Activated CD8-positive, alpha-beta memory T cell treated with anti-CD3 and anti-CD28 coated beads for 4 hours (primary cell): ENCODE data around the gene PSMA3.

ENCODE experiments used
- DNase-seq, 2 donors: peaks; one replicate each; pipeline ENCODE4 v3.0.0-alpha.2; 2020; ENCODE audit warnings: low read depth in 2 of 2

The PSMA3 gene

DNA sequence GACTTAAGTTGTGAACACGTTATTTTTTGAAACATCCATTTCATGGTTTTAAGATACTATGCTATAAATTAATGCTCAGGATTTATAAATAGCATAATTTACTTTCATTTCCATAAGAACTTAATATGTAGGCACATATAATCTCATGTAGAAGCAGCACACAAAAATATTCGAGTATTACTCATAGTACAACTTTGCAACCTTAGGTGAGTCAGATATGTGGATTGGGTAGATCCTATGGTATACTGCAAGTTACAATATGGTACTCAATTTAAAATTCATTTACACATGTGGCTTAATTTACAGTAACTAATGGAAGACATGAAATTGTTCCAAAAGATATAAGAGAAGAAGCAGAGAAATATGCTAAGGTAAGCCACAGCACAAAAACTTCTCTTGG, 26.0 kb downstream of the PSMA3 start:
- no peak for DNase-seq

- no peak for DNase-seq
These were observed 28.1 kb downstream of the PSMA3 start for GRCh38 chr14:58272588-58273372.

GRCh38 chr14:58274881-58275280, 30.2 kb downstream of the PSMA3 start:
- no peak for DNase-seq

DNA sequence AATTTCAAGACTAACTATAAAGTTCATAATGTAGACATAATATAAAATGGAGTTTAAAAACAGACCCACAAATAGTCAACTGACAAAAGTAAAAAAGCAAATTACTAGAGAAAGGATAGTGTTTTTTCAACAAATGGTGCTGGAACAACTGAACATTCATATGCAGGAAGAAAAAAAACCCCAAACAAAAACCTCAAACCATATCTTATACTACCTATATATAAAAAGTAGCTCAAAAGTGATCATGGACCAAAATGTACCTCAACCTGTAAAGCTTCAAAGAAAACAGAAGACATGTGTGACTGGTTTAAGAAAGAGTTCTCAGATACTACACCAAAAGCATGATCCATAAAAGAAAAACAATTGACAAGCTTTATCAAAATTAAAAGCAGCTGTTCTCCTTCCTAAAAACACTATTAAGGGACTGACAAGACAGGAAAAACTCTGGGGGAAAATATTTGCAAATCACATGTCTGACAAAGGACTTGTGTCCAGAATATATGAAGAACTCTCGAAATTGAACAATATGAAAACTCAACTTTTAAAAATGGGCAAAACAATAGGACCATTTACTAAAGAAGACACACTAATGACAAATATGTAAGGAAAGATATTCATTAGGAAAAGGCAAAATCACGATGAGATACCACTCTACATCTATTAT, 31.0 kb downstream of the PSMA3 start:
- no peak for DNase-seq

DNA sequence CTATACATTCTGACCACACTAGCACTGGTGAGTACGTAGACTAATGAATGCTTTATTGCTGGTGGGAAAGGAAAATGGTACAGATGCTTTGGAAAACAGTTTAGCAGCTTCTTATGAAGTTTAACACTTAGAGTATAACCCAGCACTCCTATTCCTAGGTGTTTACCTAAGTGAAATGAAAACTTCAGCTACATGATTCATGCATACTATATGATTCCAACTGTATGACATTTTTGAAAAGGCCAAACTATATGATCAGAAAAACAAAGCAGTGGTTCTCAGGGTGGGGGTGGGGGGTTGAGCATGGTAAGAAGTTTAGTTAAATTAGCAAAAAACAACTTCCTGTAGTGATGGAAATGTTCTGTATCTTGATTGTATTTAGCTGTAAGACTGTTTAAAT, 31.6 kb downstream of the PSMA3 start:
- DNase-seq = no peak

- DNase-seq = no peak
These were observed 33.5 kb downstream of the PSMA3 start for GRCh38 chr14:58278177-58278576.

DNA sequence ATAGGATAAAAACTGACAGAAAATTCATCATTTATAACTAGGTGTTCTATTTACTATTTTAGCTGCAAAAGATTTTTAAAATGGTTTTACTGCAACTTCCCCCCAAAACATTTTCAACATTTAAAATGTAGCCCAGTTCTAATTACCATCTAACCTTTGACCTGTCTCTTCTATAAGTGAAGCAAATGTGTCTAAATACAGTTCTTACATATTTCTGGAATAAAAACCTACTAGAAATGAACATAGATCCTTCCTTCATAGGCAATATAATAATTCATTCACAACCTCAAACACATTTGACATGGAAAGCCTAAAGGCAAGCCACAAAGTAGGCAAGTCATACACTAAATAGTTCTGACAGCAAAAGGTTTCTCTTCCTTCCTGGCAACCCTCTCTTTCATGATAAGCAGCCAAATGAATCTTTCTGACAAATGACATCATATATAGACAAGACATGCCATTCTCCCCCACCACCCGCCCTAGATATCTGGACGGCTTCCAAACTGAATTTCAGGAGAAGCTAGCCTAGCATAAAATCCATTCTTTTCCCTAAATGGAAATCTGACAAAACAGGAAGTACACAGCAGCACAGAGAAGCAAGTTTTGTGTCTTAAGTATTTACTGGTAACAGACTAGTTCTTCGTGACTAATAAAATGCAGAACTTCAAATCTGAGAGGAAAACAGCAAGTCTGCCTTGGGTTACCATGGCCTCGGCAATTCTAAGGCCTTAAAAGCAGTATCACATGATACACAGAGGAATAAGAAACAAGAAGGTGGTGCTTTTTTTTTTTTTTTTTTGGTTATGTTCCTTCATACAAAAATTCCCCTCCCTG, 36.5 kb downstream of the PSMA3 start:
- DNase-seq = no peak

GRCh38 chr14:58281969-58282368, 37.3 kb downstream of the PSMA3 start:
- no peak for DNase-seq

- no peak for DNase-seq
These were observed 38.4 kb downstream of the PSMA3 start for GRCh38 chr14:58282925-58283593.

GRCh38 chr14:58283730-58284129, 39.1 kb downstream of the PSMA3 start:
- no peak for DNase-seq

GRCh38 chr14:58285132-58285531, 40.5 kb downstream of the PSMA3 start:
- no peak for DNase-seq

- no peak for DNase-seq
These were observed 43.0 kb downstream of the PSMA3 start for GRCh38 chr14:58287607-58288042.

DNA sequence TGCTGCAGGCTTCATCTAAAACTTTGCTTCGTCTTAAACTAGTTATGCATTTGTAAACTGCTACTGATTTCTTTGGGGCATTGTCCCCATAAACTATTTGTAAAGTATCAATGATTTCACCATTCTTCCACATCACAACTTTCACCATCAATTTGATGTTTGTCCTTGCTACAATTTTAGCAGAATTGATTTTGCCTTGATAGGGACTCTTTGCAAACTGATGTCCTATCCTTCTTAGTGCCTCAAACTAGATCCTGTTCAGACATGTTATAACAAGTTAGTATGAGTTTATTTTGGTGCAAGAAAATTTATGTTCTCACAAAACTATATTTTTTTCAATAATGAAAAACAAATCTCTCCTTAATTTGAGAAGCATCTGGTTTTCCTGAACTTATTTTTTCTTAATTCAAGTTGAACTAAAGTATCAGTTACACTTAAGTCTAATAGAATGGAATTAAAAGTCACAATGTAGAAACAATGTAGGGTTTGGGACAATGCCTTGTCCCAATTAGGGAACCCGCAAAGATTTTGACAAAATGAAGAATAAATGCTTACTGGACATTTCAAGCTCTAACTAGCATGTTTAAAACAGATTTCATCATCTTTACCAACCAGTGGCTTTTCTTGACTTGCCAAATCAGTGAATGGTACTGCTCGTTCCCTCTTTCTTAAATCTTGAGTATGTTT, 43.6 kb downstream of the PSMA3 start:
- no peak for DNase-seq

DNA sequence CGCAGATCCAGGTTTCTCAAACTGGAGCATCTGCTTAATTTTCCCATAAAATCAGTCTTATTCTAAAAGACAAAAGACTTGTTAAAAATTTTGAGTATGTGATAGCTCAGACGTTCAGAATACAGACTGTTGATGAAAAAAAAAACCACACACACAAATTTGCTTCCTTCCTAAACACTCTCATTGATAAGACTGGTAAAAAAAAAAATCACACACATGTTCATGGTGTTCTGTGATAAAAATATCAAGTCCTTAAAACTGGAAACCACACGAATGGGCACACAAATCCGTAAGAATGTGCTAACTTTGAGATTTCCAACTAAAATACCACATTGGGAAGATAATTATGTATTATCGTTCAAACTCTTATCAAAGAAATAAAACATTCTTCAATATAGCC, 47.0 kb downstream of the PSMA3 start:
- DNase-seq = no peak

DNA sequence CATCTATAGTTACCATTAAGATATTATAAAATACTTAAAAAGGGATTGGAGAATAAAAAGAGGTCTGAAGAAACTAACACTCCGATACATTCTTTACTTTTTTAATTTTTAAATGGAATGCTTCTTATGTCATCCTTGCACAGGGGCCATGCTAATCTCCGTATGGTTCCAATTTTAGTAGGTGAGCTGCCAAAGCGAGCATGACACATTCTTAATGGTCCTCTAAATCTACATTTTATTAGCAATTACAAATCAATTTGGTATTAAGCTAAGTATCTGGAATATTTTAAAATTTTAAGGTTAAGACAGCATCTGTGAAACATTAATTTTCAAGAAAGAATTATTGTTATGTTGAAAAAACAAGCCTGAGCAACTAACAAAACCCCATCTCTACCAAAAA, 47.5 kb downstream of the PSMA3 start:
- DNase-seq = no peak

- DNase-seq = no peak
These were observed 49.6 kb downstream of the PSMA3 start for GRCh38 chr14:58294201-58294600.

- DNase-seq = no peak
These were observed 52.1 kb downstream of the PSMA3 start for GRCh38 chr14:58296726-58297125.

DNA sequence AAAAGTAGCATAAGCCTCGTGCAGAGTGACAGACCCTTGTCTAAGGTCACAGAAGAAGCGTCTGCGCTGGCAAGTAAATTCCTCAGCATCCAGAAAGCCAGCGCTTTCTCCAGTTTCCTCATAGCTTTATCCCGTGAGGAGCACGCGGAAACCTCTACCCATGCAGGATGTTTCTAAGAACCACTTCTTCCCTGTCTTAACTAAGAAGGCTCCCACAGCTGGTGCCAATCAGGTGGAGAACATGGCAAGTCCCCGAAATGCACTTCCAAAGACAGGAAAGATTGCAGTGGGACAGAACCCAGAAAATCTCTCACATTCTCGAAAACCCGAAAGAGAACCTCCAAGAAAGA, 52.7 kb downstream of the PSMA3 start:
- DNase-seq = no peak

GRCh38 chr14:58297762-58298476, 53.3 kb downstream of the PSMA3 start:
- DNase-seq = peak; percentile 96 to 98

DNA sequence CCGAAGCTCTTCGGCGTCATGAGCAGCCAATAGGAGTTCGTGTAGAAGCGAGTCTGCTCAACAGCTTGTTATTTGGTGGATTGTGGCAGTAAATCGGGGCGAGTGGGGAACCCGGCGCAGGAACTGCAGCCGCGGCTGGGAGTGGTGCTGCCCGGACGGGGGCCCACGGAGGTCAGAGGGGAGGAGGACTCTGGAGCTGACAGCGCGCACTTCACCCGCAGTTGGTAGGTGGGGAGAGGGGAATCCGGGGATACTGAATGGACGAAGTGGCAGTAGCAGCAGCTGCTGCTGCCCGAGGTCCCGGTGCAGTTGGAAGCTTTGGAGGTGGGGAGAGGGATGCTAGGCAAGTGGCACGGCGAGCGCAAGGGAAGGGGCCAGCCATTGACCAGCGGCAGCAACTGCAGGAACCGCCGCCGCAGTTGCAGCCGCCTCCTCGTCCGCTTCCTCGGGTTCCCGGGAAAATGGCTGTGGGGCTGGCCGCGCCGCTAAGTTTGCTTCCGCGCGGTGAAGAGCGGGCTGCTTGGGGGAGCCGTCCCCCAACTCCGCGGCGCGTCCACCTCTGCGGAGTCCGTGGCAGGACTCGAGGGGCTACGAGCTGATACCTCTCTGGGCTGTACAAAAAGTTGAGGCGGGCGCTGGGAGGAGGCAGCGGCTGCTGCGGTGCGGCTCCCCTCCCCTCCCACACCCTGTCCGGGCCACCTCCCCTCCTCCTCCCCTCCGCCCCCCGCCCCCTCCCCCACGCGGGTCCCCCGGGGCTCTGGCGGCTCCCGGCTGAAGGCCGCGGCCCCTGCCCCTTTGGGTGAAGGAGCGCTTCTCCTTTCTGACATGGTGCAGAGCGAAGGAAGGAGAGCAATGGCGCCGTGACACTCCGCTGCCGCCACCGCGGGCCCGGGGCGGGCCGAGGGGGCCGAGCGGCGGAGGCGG, 54.1 kb downstream of the PSMA3 start, which contains the start of gene ARID4A:
TSS of gene ARID4A (plus strand) at position 79 of the 924 bp plus-strand sequence. CDS start 1,300 bp downstream, outside the sequence.
- DNase-seq = peak in 1 of 2 donors; percentile 66
